Astrocyte (in vitro differentiated cells and primary cell): ENCODE data around the gene SMPD3.

Source experiments
- EZH2 ChIP-seq: IDR thresholded peaks from 2 replicates; pipeline ENCODE4 v1.6.1; 2012; ENCODE audit warnings: mild to moderate bottlenecking, low read length, inconsistent platforms; ENCODE audit not compliant: insufficient read depth
- TF ChIP-seq, protein P1 (sequence below): IDR thresholded peaks from 2 replicates; pipeline ENCODE4 v1.5.1; 2011; ENCODE audit warnings: low read depth, mild to moderate bottlenecking, inconsistent platforms, low read length, moderate library complexity; ENCODE audit not compliant: insufficient read depth

DNA sequence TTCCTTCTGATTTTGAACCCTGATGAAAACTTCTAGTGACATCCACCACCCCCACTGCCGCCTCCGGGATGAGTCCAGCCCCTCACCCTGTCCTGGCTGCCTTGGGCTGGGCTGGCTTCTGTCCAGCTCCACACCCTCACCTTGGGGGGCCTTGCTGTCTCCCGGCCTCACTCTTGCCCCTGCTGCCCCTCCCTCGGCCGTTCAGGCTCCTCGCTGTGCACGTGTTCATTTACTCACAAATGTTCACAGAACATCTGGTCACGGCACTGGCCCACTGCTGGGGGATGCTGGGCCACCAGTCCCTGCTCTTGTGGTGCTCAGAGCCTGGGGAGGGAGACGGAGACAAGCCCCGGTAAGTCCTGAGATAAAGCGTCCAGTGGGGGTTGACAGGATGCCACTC lies 96.8 kb downstream of the SMPD3 start:
- no peak for TF ChIP-seq EZH2
- TF ChIP-seq, protein P1, sequence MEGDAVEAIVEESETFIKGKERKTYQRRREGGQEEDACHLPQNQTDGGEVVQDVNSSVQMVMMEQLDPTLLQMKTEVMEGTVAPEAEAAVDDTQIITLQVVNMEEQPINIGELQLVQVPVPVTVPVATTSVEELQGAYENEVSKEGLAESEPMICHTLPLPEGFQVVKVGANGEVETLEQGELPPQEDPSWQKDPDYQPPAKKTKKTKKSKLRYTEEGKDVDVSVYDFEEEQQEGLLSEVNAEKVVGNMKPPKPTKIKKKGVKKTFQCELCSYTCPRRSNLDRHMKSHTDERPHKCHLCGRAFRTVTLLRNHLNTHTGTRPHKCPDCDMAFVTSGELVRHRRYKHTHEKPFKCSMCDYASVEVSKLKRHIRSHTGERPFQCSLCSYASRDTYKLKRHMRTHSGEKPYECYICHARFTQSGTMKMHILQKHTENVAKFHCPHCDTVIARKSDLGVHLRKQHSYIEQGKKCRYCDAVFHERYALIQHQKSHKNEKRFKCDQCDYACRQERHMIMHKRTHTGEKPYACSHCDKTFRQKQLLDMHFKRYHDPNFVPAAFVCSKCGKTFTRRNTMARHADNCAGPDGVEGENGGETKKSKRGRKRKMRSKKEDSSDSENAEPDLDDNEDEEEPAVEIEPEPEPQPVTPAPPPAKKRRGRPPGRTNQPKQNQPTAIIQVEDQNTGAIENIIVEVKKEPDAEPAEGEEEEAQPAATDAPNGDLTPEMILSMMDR: no peak
